Measurements from ENCODE around the gene CDKL2. TPM values are rescaled to one million over a fixed set of nuclear protein-coding genes. Genes with fewer than 3 reads are reported as not detected.

CDKL2 gene
- polyA plus RNA-seq, 1 donor from 2014 or later, result 25.7 TPM

DNA sequence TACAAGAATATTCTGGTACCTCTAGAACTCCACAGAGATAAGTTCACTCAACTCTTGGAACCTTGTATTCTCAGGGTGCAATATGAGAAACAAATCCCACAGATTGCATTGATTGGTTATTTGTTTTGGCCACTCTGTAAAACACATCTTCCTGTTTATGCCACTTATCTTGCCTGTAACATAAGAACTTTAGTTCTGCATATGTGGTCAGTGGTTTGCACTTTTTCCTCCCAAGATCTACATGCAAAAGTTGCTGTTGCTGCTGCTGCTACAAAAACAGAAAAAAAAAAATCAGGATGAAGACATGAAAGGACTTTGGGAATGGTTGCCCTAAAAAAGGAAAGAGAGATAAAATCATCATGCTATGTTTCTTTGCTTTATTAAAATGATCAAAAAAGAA lies 64.8 kb downstream of the CDKL2 start:
- Histone ChIP-seq H3K4me3 (ENCODE audit: low read length) (no peak overlapping the region), H3F3A (ENCODE audit: insufficient read depth, low read length, poor library complexity, severe bottlenecking) (no peaks in the 10 kb centered on the region), H3K79me2 (replicated peaks; ENCODE audit: insufficient read depth, low read length) (no peaks in the 10 kb centered on the region), H3K4me2 (ENCODE audit: low read length) (no peak overlapping the region), H2AFZ (ENCODE audit: low read depth, low read length) (no peak overlapping the region), H3K27me3 (ENCODE audit: insufficient read depth, low read depth, low read length) (no peaks in the 10 kb centered on the region), H3K36me3 (ENCODE audit: insufficient read depth, low read length) (no peaks in the 10 kb centered on the region), H3K9ac (ENCODE audit: low read length) (no peak overlapping the region), H3K27ac (ENCODE audit: low read length) (no peak overlapping the region), H4K20me1 (ENCODE audit: insufficient read depth) (no peaks in the 10 kb centered on the region), H3K9me2 (ENCODE audit: insufficient read depth, low read length) (no peaks in the 10 kb centered on the region), H3K9me3 (ENCODE audit: low read length) (no peaks in the 10 kb centered on the region)
- TF ChIP-seq MXI1 (conservative IDR thresholded peaks at IDR 0.05; ENCODE audit: poor library complexity, severe bottlenecking), result no peak
- no peak for TF ChIP-seq REST (IDR thresholded peaks at IDR 0.05; ENCODE audit: borderline replicate concordance)
- TF ChIP-seq POLR2AphosphoS5 (IDR thresholded peaks at IDR 0.05), result no peak
- TF ChIP-seq CTCF (IDR thresholded peaks at IDR 0.05; ENCODE audit: poor library complexity, severe bottlenecking), result no peak
- no peak for TF ChIP-seq SMC3 (conservative IDR thresholded peaks at IDR 0.05; ENCODE audit: poor library complexity)
- no peak for TF ChIP-seq EP300 (conservative IDR thresholded peaks at IDR 0.05; ENCODE audit: poor library complexity, severe bottlenecking)
- no peak for TF ChIP-seq TAF1 (IDR thresholded peaks at IDR 0.05; ENCODE audit: low read depth)
- TF ChIP-seq EZH2 (IDR thresholded peaks at IDR 0.05; ENCODE audit: borderline replicate concordance, insufficient read depth, low read length, poor library complexity, severe bottlenecking), result no peak
- TF ChIP-seq RAD21 (conservative IDR thresholded peaks at IDR 0.05), result no peak

DNA sequence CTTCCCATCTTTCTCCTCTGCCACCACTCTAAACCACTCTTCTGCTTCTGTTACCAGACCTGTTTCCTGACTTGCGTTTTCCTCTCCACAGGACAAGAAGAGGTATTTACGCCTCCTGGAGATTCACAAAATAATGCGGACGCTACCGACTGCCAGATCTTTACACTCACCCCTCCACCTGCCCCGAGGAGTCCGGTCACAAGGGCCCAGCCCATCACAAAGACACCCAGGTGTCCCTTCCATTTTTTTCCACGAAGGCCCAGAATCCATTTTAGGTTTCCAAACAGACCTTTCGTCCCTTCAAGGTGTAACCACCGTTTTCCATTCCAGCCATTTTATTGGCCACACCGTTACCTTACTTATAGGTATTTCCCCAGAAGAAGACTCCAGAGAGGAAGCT lies 66.3 kb downstream of the CDKL2 start:
- H2AFZ ChIP-seq (ENCODE audit: low read depth, low read length), result no peak overlapping the region

DNA sequence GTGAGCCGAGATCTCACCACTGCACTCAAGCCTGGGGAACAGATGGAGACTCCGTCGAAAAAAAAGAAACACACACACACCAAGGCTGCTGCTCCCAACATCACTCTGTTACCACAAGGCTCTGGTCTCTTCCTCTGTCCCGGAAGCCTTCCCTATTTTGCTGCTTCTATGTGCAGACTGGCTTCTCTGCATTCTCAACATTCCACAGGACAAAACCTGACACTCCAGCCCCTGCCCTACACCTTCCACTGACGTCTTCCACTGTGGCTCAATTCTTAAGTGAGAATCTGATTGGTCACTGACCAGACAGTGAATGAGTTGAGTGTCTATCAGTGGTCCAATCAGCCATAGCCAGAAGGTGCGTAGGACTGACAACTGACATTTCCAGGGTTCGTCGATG lies 68.5 kb downstream of the CDKL2 start:
- no peak overlapping the region for H3K4me2 ChIP-seq (ENCODE audit: low read length)
- no peak overlapping the region for H3K4me3 ChIP-seq (ENCODE audit: low read length)
- no peaks in the 10 kb centered on the region for H3K9me3 ChIP-seq (ENCODE audit: low read length)
- H3K9me2 ChIP-seq (ENCODE audit: insufficient read depth, low read length), result no peaks in the 10 kb centered on the region
- H3K27me3 ChIP-seq (ENCODE audit: insufficient read depth, low read depth, low read length), result no peaks in the 10 kb centered on the region
- H3F3A ChIP-seq (ENCODE audit: insufficient read depth, low read length, poor library complexity, severe bottlenecking), result no peaks in the 10 kb centered on the region
- H2AFZ ChIP-seq (ENCODE audit: low read depth, low read length), result no peak overlapping the region
- no peaks in the 10 kb centered on the region for H4K20me1 ChIP-seq (ENCODE audit: insufficient read depth)
- no peak overlapping the region for H3K9ac ChIP-seq (ENCODE audit: low read length)
- H3K36me3 ChIP-seq (ENCODE audit: insufficient read depth, low read length), result no peaks in the 10 kb centered on the region
- H3K79me2 ChIP-seq (replicated peaks; ENCODE audit: insufficient read depth, low read length), result no peaks in the 10 kb centered on the region
- TF ChIP-seq REST (IDR thresholded peaks at IDR 0.05; ENCODE audit: borderline replicate concordance), result no peak
- TF ChIP-seq SMC3 (conservative IDR thresholded peaks at IDR 0.05; ENCODE audit: poor library complexity), result no peak
- no peak for TF ChIP-seq TAF1 (IDR thresholded peaks at IDR 0.05; ENCODE audit: low read depth)
- no peak for TF ChIP-seq EP300 (conservative IDR thresholded peaks at IDR 0.05; ENCODE audit: poor library complexity, severe bottlenecking)
- TF ChIP-seq EZH2 (IDR thresholded peaks at IDR 0.05; ENCODE audit: borderline replicate concordance, insufficient read depth, low read length, poor library complexity, severe bottlenecking), result no peak
- no peak for TF ChIP-seq RAD21 (conservative IDR thresholded peaks at IDR 0.05)
- TF ChIP-seq CTCF (IDR thresholded peaks at IDR 0.05; ENCODE audit: poor library complexity, severe bottlenecking), result no peak
- TF ChIP-seq MXI1 (conservative IDR thresholded peaks at IDR 0.05; ENCODE audit: poor library complexity, severe bottlenecking), result no peak
- TF ChIP-seq POLR2AphosphoS5 (IDR thresholded peaks at IDR 0.05), result no peak
- H3K27ac ChIP-seq (ENCODE audit: low read length), result no peak overlapping the region

More for the DNA sequence above, 66.3 kb downstream of the CDKL2 start:
- no peaks in the 10 kb centered on the region for H3K79me2 ChIP-seq (replicated peaks; ENCODE audit: insufficient read depth, low read length)
- H3K4me3 ChIP-seq (ENCODE audit: low read length), result no peak overlapping the region
- no peaks in the 10 kb centered on the region for H3K9me3 ChIP-seq (ENCODE audit: low read length)
- H3K9ac ChIP-seq (ENCODE audit: low read length), result no peak overlapping the region
- no peaks in the 10 kb centered on the region for H4K20me1 ChIP-seq (ENCODE audit: insufficient read depth)
- no peaks in the 10 kb centered on the region for H3F3A ChIP-seq (ENCODE audit: insufficient read depth, low read length, poor library complexity, severe bottlenecking)
- H3K9me2 ChIP-seq (ENCODE audit: insufficient read depth, low read length), result no peaks in the 10 kb centered on the region
- TF ChIP-seq MXI1 (conservative IDR thresholded peaks at IDR 0.05; ENCODE audit: poor library complexity, severe bottlenecking), result no peak
- no peak overlapping the region for H3K27ac ChIP-seq (ENCODE audit: low read length)
- no peaks in the 10 kb centered on the region for H3K27me3 ChIP-seq (ENCODE audit: insufficient read depth, low read depth, low read length)
- H3K4me2 ChIP-seq (ENCODE audit: low read length), result no peak overlapping the region
- no peaks in the 10 kb centered on the region for H3K36me3 ChIP-seq (ENCODE audit: insufficient read depth, low read length)

Data from neural cell (in vitro differentiated cells).